Natural killer cell (primary cell): ENCODE measurements around the gene MBLAC1. TPM values are rescaled to one million over a fixed set of nuclear protein-coding genes. Genes with fewer than 3 reads are reported as not detected.
A peak's percentile ranks its signal among the peaks of the same experiment; 100 is the strongest.

ENCODE experiments used
- ATAC-seq, 3 donors: fragments of 150-1000 bp in 2 of 3; fragments of 200-7000 bp in 1 of 3; cut with Tn5 transposase; 1 replicate in 1 of 3; 2 replicates in 2 of 3; pipeline ENCODE4 v1.10.0; 2021; ENCODE audit warnings: mild to moderate bottlenecking in 2 of 3, moderate library complexity in 2 of 3
- DNase-seq, 2 donors: peaks; one replicate each; pipeline versions ENCODE4 v3.0.0 to v3.0.0-alpha.2; 2013 to 2021; ENCODE audit warnings: mixed read lengths in 1 of 2
- H3K27ac ChIP-seq: one replicate; pipeline ENCODE4 v1.5.1; 2013; ENCODE audit warnings: mild to moderate bottlenecking, low read length
- H3K27me3 ChIP-seq: one replicate; pipeline ENCODE4 v1.6.1; 2013; ENCODE audit warnings: low read length; ENCODE audit not compliant: control insufficient read depth, insufficient read depth
- H3K36me3 ChIP-seq: one replicate; pipeline ENCODE4 v1.6.1; 2013; ENCODE audit warnings: low read length; ENCODE audit not compliant: control insufficient read depth, insufficient read depth
- H3K4me1 ChIP-seq: one replicate; pipeline ENCODE4 v1.6.1; 2013; ENCODE audit warnings: low read length; ENCODE audit not compliant: control insufficient read depth, insufficient read depth
- H3K4me3 ChIP-seq: one replicate; pipeline ENCODE4 v1.5.1; 2013; ENCODE audit warnings: low read length
- H3K9me3 ChIP-seq: one replicate; pipeline ENCODE4 v1.6.1; 2013; ENCODE audit warnings: low read length; ENCODE audit not compliant: control insufficient read depth, insufficient read depth
- H3K27ac Mint-ChIP-seq, 2 donors: one replicate each; pipeline ENCODE4 v1.8.0; 2022; ENCODE audit warnings: mild to moderate bottlenecking in 2 of 2, mixed read lengths in 2 of 2, moderate library complexity in 1 of 2
- H3K27me3 Mint-ChIP-seq, 2 donors: one replicate each; pipeline ENCODE4 v1.8.0; 2022; ENCODE audit warnings: low read depth in 2 of 2, mixed read lengths in 2 of 2
- H3K36me3 Mint-ChIP-seq: one replicate; pipeline ENCODE4 v1.8.0; 2022; ENCODE audit warnings: mixed read lengths
- H3K4me1 Mint-ChIP-seq, 2 donors: one replicate each; pipeline ENCODE4 v1.8.0; 2022; ENCODE audit warnings: mixed read lengths in 2 of 2
- H3K4me3 Mint-ChIP-seq: one replicate; pipeline ENCODE4 v1.8.0; 2022; ENCODE audit warnings: mild to moderate bottlenecking, moderate library complexity, mixed read lengths
- H3K9me3 Mint-ChIP-seq, 2 donors: one replicate each; pipeline ENCODE4 v1.8.0; 2022; ENCODE audit warnings: mixed read lengths in 2 of 2
- WGBS: methylation state at CpG from one replicate; pipeline ENCODE4 v1.1.7; 2013; ENCODE audit warnings: missing lambda C conversion rate; ENCODE audit not compliant: insufficient coverage; 5-methylcytosine and 5-hydroxymethylcytosine counted together
- intact Hi-C: fragments of 100-400 bp; cut with micrococcal nuclease; formaldehyde crosslinking; loops from one replicate; pipeline ENCODE4 v1.14.2; 2022
- total RNA-seq, 4 donors: library from RNA; stranded (reverse); fragments of 120-200 nt in 1 of 4; gene quantifications; one replicate each; pipeline versions ENCODE4 v1.2.3 to v1.2.4, GENCODE V29; 2013 to 2022
- TF ChIP-seq, protein P1 (sequence below): fragments of 200-600 bp; IDR thresholded peaks from one replicate; pipeline ENCODE4 v1.8.0; 2022; ENCODE audit warnings: antibody characterized with exemption

MBLAC1 gene
- total RNA-seq, 3 donors from 2014 or later (not counting 1 experiment from before 2014, with no cell fraction given), result 2.8 to 4.3 (median 4.1) TPM

DNA sequence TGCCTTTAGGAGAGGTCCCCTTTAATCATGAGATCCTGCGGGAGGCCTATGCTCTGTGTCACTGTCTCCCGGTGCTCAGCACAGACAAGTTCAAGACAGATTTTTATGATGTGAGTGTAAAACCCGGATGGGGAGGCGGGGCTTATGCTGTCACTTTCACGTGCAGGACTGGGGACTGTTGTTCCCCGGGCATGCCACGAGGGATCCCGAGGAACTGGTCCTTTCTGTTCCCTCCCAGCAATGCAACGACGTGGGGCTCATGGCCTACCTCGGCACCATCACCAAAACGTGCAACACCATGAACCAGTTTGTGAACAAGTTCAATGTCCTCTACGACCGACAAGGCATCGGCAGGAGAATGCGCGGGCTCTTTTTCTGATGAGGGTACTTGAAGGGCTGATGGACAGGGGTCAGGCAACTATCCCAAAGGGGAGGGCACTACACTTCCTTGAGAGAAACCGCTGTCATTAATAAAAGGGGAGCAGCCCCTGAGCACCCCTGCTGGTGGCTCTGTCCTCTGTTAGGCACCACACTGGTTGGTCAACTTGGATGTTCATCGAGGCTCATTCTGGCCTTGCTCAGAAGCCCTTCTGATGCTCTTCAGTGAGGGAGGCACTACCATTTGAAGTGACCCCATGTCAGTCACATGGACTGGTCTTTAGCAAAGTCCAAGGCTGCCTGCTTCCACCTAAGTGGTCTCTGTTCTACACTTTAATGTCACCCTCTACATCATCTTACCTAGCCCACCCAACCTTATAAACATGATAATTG lies 35.2 kb upstream of the MBLAC1 start:
- Mint-ChIP-seq H3K4me1 (peaks cover 9 to 34% of the 10 kb centered on the region in 2 donors), H3K36me3 (peaks cover 8% of the 10 kb centered on the region), H3K27ac (peak overlapping the region; percentile 16 to 79), H3K27me3 (no peaks in the 10 kb centered on the region), H3K9me3 (no peaks in the 10 kb centered on the region), H3K4me3 (peak overlapping the region; percentile 31)
- H3K9me3 ChIP-seq, result no peaks in the 10 kb centered on the region
- TF ChIP-seq, protein P1, sequence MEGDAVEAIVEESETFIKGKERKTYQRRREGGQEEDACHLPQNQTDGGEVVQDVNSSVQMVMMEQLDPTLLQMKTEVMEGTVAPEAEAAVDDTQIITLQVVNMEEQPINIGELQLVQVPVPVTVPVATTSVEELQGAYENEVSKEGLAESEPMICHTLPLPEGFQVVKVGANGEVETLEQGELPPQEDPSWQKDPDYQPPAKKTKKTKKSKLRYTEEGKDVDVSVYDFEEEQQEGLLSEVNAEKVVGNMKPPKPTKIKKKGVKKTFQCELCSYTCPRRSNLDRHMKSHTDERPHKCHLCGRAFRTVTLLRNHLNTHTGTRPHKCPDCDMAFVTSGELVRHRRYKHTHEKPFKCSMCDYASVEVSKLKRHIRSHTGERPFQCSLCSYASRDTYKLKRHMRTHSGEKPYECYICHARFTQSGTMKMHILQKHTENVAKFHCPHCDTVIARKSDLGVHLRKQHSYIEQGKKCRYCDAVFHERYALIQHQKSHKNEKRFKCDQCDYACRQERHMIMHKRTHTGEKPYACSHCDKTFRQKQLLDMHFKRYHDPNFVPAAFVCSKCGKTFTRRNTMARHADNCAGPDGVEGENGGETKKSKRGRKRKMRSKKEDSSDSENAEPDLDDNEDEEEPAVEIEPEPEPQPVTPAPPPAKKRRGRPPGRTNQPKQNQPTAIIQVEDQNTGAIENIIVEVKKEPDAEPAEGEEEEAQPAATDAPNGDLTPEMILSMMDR, result no peak
- no peak for DNase-seq
- H3K36me3 ChIP-seq, result peaks cover 56% of the 10 kb centered on the region
- intact Hi-C loops, result no loop called here
- no peaks in the 10 kb centered on the region for H3K27me3 ChIP-seq
- H3K4me1 ChIP-seq, result peaks cover 14% of the 10 kb centered on the region
- 89% methylated on average over 19 of the region's 19 CpGs for WGBS
- no peak overlapping the region for H3K27ac ChIP-seq
- H3K4me3 ChIP-seq, result no peak overlapping the region
- no peak for ATAC-seq

DNA sequence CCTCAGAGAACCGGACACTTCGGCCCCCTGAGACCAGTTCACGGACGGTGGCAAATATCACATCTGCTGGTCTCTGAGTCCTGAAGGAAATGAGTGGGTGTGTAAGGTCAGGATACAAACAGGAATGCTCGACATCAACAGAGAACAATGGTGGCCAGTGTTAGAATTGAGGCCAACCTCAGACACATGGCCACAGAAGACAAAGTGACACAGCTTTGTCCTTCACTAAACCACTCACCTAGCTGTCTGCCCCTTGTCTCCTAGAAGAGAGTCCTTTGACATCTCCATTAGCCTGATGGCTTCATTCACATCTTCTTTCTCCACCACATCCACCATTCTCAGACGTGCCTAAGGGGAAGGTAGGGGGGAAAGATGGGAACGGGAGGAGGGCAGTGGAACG lies 33.7 kb upstream of the MBLAC1 start:
- no peak overlapping the region for H3K27ac ChIP-seq
- H3K36me3 Mint-ChIP-seq, result peaks cover 18% of the 10 kb centered on the region
- H3K9me3 ChIP-seq, result no peaks in the 10 kb centered on the region
- no peaks in the 10 kb centered on the region for H3K9me3 Mint-ChIP-seq
- H3K4me1 Mint-ChIP-seq, result peaks cover 15 to 37% of the 10 kb centered on the region in 2 donors
- DNase-seq, result no peak
- TF ChIP-seq, protein P1, result no peak
- ATAC-seq, result no peak
- H3K4me3 Mint-ChIP-seq, result no peak overlapping the region
- H3K27me3 ChIP-seq, result no peaks in the 10 kb centered on the region
- peak overlapping the region in 1 of 2 donors; percentile 79 for H3K27ac Mint-ChIP-seq
- H3K36me3 ChIP-seq, result peaks cover 68% of the 10 kb centered on the region
- H3K27me3 Mint-ChIP-seq, result no peaks in the 10 kb centered on the region
- H3K4me3 ChIP-seq, result no peak overlapping the region
- WGBS, result 92% methylated on average over 7 of the region's 8 CpGs
- H3K4me1 ChIP-seq, result peaks cover 12% of the 10 kb centered on the region
- intact Hi-C loops, result no loop called here

DNA sequence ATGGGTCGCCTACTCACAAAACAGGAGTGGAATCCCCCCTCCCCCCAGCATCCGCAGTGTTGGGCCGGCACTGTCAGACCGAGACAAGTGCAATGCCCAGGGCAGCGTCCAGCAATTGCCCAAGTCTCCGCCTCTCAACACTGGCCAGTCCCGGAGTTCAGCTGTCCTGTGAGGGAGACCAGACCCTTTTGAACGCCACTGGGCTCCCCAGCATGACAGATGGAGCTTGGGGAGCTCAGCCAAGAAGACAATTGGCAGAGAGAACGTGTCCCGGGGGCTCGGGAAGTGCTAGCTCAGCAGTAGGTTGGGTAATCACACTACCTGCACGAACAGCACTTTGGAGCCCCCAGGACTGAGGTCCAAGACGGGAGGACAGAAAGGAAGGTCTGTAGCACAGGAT lies 33.3 kb upstream of the MBLAC1 start:
- Mint-ChIP-seq H3K9me3 (no peaks in the 10 kb centered on the region), H3K36me3 (peaks cover 22% of the 10 kb centered on the region), H3K4me1 (peaks cover 20 to 38% of the 10 kb centered on the region in 2 donors), H3K27me3 (no peaks in the 10 kb centered on the region), H3K27ac (no peak overlapping the region), H3K4me3 (no peak overlapping the region)
- Histone ChIP-seq H3K9me3 (no peaks in the 10 kb centered on the region), H3K27ac (no peak overlapping the region), H3K4me1 (peaks cover 8% of the 10 kb centered on the region), H3K27me3 (no peaks in the 10 kb centered on the region), H3K4me3 (no peak overlapping the region), H3K36me3 (peaks cover 73% of the 10 kb centered on the region)
- intact Hi-C loops, result no loop called here
- no peak for ATAC-seq
- WGBS, result 93% methylated on average over 12 of the region's 13 CpGs
- DNase-seq, result no peak
- TF ChIP-seq, protein P1, result no peak
